ENCODE measurements around the gene MMP11.

MMP11 gene

GRCh38 chr22:23779731-23780130, 7.1 kb downstream of the MMP11 start:
- Histone ChIP-seq H3K4me1 (peaks cover 78% of the 10 kb centered on the region), H3K27ac (no peak overlapping the region), H3K9me3 (no peaks in the 10 kb centered on the region), H3K4me3 (no peak overlapping the region), H3K9ac (no peak overlapping the region), H4K20me1 (peaks cover 6% of the 10 kb centered on the region), H3K27me3 (no peaks in the 10 kb centered on the region), H3K4me2 (no peak overlapping the region), H3K36me3 (peaks cover 52% of the 10 kb centered on the region)
- TF ChIP-seq Cebpa-rat (IDR thresholded peaks at IDR 0.05) = no peak

GRCh38 chr22:23780146-23780748, 7.6 kb downstream of the MMP11 start:
- H3K27ac ChIP-seq = no peak overlapping the region
- H3K9me3 ChIP-seq = no peaks in the 10 kb centered on the region

GRCh38 chr22:23781065-23781464, 8.4 kb downstream of the MMP11 start:
- peak overlapping the region; percentile 6; the same call in 1 of the 2 replicates for H3K9ac ChIP-seq
- no peaks in the 10 kb centered on the region for H3K27me3 ChIP-seq
- H3K4me1 ChIP-seq = peaks cover 78% of the 10 kb centered on the region

More at GRCh38 chr22:23780146-23780748, 7.6 kb downstream of the MMP11 start:
- H4K20me1 ChIP-seq = peaks cover 6% of the 10 kb centered on the region
- no peak overlapping the region for H3K9ac ChIP-seq
- no peak overlapping the region for H3K4me3 ChIP-seq
- H3K27me3 ChIP-seq = no peaks in the 10 kb centered on the region
- H3K36me3 ChIP-seq = peaks cover 52% of the 10 kb centered on the region
- peaks cover 78% of the 10 kb centered on the region for H3K4me1 ChIP-seq
- TF ChIP-seq Cebpa-rat (IDR thresholded peaks at IDR 0.05) = no peak
- H3K4me2 ChIP-seq = no peak overlapping the region

GRCh38 chr22:23781511-23782183, 9.0 kb downstream of the MMP11 start:
- no peak for TF ChIP-seq Cebpa-rat (IDR thresholded peaks at IDR 0.05)
- Histone ChIP-seq H3K9ac (peak overlapping the region; percentile 6; the same call in 1 of the 2 replicates), H3K4me3 (no peak overlapping the region), H3K27me3 (no peaks in the 10 kb centered on the region), H3K9me3 (no peaks in the 10 kb centered on the region), H3K4me1 (peaks cover 78% of the 10 kb centered on the region), H3K36me3 (peaks cover 52% of the 10 kb centered on the region), H4K20me1 (no peaks in the 10 kb centered on the region), H3K4me2 (0 out of 2 replicates have a peak overlapping the region, but pooled peaks have one; percentile 84), H3K27ac (peak overlapping the region; percentile 100)

More at GRCh38 chr22:23781065-23781464, 8.4 kb downstream of the MMP11 start:
- H3K36me3 ChIP-seq = peaks cover 52% of the 10 kb centered on the region
- no peak overlapping the region for H3K4me3 ChIP-seq
- no peak overlapping the region for H3K4me2 ChIP-seq
- peaks cover 4% of the 10 kb centered on the region for H4K20me1 ChIP-seq
- H3K27ac ChIP-seq = peak overlapping the region; percentile 30; the same call in 1 of the 2 replicates
- H3K9me3 ChIP-seq = no peaks in the 10 kb centered on the region
- TF ChIP-seq Cebpa-rat (IDR thresholded peaks at IDR 0.05) = no peak

GRCh38 chr22:23782252-23782651, 9.6 kb downstream of the MMP11 start:
- peaks cover 72% of the 10 kb centered on the region for H3K4me1 ChIP-seq
- no peak for TF ChIP-seq Cebpa-rat (IDR thresholded peaks at IDR 0.05)
- H3K9ac ChIP-seq = 0 out of 2 replicates have a peak overlapping the region, but pooled peaks have one; percentile 52
- H3K27ac ChIP-seq = peak overlapping the region; percentile 100
- H3K9me3 ChIP-seq = no peaks in the 10 kb centered on the region
- peaks cover 52% of the 10 kb centered on the region for H3K36me3 ChIP-seq
- H3K4me2 ChIP-seq = 0 out of 2 replicates have a peak overlapping the region, but pooled peaks have one; percentile 84
- peaks cover under 1% of the 10 kb centered on the region; the same call in 1 of the 2 replicates for H4K20me1 ChIP-seq
- H3K4me3 ChIP-seq = no peak overlapping the region
- no peaks in the 10 kb centered on the region for H3K27me3 ChIP-seq

GRCh38 chr22:23782703-23783102, 10.1 kb downstream of the MMP11 start:
- Histone ChIP-seq H3K27me3 (no peaks in the 10 kb centered on the region), H3K4me2 (peak overlapping the region; percentile 84), H3K4me1 (peaks cover 68% of the 10 kb centered on the region), H3K9ac (peak overlapping the region; percentile 52), H3K36me3 (peaks cover 52% of the 10 kb centered on the region), H3K27ac (peak overlapping the region; percentile 100), H3K9me3 (no peaks in the 10 kb centered on the region), H4K20me1 (peaks cover 5% of the 10 kb centered on the region), H3K4me3 (no peak overlapping the region)
- no peak for TF ChIP-seq Cebpa-rat (IDR thresholded peaks at IDR 0.05)

- Histone ChIP-seq H3K4me1 (peaks cover 68% of the 10 kb centered on the region), H3K9me3 (no peaks in the 10 kb centered on the region), H3K27ac (peak overlapping the region; percentile 100), H3K9ac (peak overlapping the region; percentile 52), H3K36me3 (peaks cover 55% of the 10 kb centered on the region), H3K27me3 (no peaks in the 10 kb centered on the region), H4K20me1 (peaks cover 13% of the 10 kb centered on the region), H3K4me2 (peak overlapping the region; percentile 84), H3K4me3 (0 out of 2 replicates have a peak overlapping the region, but pooled peaks have one; percentile 38)
- TF ChIP-seq Cebpa-rat (IDR thresholded peaks at IDR 0.05) = no peak
These were observed 10.9 kb downstream of the MMP11 start for GRCh38 chr22:23783265-23784150.

GRCh38 chr22:23784215-23784732, 11.6 kb downstream of the MMP11 start:
- H3K9ac ChIP-seq = peak overlapping the region; percentile 52
- H3K36me3 ChIP-seq = peaks cover 56% of the 10 kb centered on the region
- peak overlapping the region; percentile 84 for H3K4me2 ChIP-seq
- no peak for TF ChIP-seq Cebpa-rat (IDR thresholded peaks at IDR 0.05)
- peaks cover 21% of the 10 kb centered on the region for H4K20me1 ChIP-seq
- peak overlapping the region; percentile 100 for H3K27ac ChIP-seq
- H3K9me3 ChIP-seq = no peaks in the 10 kb centered on the region
- peak overlapping the region; percentile 38; the same call in 1 of the 2 replicates for H3K4me3 ChIP-seq
- H3K27me3 ChIP-seq = no peaks in the 10 kb centered on the region
- H3K4me1 ChIP-seq = peaks cover 74% of the 10 kb centered on the region

GRCh38 chr22:23786261-23786710, 13.6 kb downstream of the MMP11 start:
- Histone ChIP-seq H3K27me3 (no peaks in the 10 kb centered on the region), H3K9me3 (no peaks in the 10 kb centered on the region), H4K20me1 (peaks cover 41% of the 10 kb centered on the region), H3K4me2 (peak overlapping the region; percentile 84), H3K36me3 (peaks cover 55% of the 10 kb centered on the region), H3K4me1 (peaks cover 91% of the 10 kb centered on the region), H3K4me3 (peak overlapping the region; percentile 90), H3K27ac (peak overlapping the region; percentile 100), H3K9ac (peak overlapping the region; percentile 100)
- TF ChIP-seq Cebpa-rat (IDR thresholded peaks at IDR 0.05) = no peak
